Cardiac muscle cell (in vitro differentiated cells and primary cell): Measurements from ENCODE around the gene PCGF2. TPM values are rescaled to one million over a fixed set of nuclear protein-coding genes. Genes with fewer than 3 reads are reported as not detected.

Experiments
- DNase-seq, 2 donors: peaks; one replicate each; pipeline versions ENCODE4 v3.0.0 to v3.0.0-alpha.2; 2010 to 2017; ENCODE audit warnings: low read depth in 1 of 2, low spot score in 1 of 2
- H3K27ac ChIP-seq: fragments of 200-600 bp; sonication (generic); 2 replicates; pipeline ENCODE4 v1.5.1; 2016
- H3K27me3 ChIP-seq: fragments of 200-600 bp; sonication (generic); 2 replicates; pipeline ENCODE4 v1.6.0; 2016; ENCODE audit warnings: control low read depth
- H3K36me3 ChIP-seq: fragments of 200-600 bp; sonication (generic); 2 replicates; pipeline ENCODE4 v1.5.1; 2016; ENCODE audit warnings: control low read depth
- H3K4me1 ChIP-seq: fragments of 200-600 bp; sonication (generic); 2 replicates; pipeline ENCODE4 v1.8.1; 2017; ENCODE audit warnings: low read depth, mild to moderate bottlenecking, mixed run types
- H3K4me3 ChIP-seq: fragments of 200-600 bp; sonication (generic); 2 replicates; pipeline ENCODE4 v1.5.1; 2016; ENCODE audit warnings: mild to moderate bottlenecking
- H3K9me3 ChIP-seq: fragments of 200-600 bp; sonication (generic); 2 replicates; pipeline ENCODE4 v1.5.1; 2017; ENCODE audit warnings: low read depth, mild to moderate bottlenecking, control low read depth
- polyA plus RNA-seq: library from polyadenylated mRNA; unstranded; fragments of >200 nt; fragmentation: Nextera tagmentation; extraction: Ambion mirVana; gene quantifications from 2 replicates; pipeline ENCODE4 v1.2.1, GENCODE V29; 2016
- total RNA-seq: library from RNA; depleted of rRNA; stranded (reverse); fragments of >200 nt; gene quantifications from 2 replicates; pipeline ENCODE4 v1.2.3, GENCODE V29; 2016
- TF ChIP-seq, protein P1 (sequence below): IDR thresholded peaks from 2 replicates; pipeline ENCODE4 v1.5.1; 2012; ENCODE audit warnings: low read depth, mild to moderate bottlenecking, low read length

The PCGF2 gene
- total and polyA plus RNA-seq, 2 experiments from 2014 or later = 12.2 to 21.7 TPM

DNA sequence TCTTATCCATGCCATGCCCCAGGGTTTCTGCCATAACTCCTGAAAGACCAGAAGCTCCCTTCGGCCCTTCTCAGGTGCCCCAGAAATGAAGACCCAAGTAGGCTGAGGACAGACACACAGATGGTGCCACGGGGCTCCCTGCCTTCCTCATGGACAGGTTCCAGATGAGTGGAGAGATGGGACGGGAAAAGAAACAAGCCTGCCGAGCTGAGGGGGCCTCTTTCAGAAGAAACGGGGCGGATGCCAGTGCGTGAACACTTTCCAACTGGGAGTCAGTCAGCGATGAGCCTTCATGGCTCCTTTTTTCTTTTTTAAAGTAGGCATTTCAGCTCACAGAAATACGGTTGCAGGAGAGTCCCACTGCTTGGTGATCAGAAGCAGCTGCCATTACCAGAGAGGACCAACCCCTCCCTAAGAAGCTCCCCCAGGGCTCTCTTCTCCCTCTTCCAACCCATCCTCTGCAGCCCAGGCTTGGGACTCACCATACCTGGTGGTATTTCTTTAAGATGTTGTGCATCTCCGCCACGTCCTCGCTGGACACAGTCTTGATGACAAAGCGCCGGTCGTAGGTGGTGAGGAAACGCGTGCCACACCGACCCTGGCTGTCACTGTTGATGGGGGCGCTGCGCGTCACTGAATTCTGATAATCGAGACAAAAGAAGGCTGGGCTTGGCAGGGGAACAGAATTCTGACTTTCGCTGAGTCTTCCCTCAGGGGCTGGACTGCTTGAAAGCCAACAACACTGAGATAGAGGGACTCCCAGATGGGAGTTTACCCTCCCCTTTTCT, 32.0 kb upstream of the PCGF2 start:
- Histone ChIP-seq H3K9me3 (no peaks in the 10 kb centered on the region), H3K27me3 (no peaks in the 10 kb centered on the region), H3K4me1 (no peaks in the 10 kb centered on the region), H3K4me3 (no peak overlapping the region), H3K36me3 (peaks cover 76% of the 10 kb centered on the region), H3K27ac (no peak overlapping the region)
- TF ChIP-seq, protein P1, sequence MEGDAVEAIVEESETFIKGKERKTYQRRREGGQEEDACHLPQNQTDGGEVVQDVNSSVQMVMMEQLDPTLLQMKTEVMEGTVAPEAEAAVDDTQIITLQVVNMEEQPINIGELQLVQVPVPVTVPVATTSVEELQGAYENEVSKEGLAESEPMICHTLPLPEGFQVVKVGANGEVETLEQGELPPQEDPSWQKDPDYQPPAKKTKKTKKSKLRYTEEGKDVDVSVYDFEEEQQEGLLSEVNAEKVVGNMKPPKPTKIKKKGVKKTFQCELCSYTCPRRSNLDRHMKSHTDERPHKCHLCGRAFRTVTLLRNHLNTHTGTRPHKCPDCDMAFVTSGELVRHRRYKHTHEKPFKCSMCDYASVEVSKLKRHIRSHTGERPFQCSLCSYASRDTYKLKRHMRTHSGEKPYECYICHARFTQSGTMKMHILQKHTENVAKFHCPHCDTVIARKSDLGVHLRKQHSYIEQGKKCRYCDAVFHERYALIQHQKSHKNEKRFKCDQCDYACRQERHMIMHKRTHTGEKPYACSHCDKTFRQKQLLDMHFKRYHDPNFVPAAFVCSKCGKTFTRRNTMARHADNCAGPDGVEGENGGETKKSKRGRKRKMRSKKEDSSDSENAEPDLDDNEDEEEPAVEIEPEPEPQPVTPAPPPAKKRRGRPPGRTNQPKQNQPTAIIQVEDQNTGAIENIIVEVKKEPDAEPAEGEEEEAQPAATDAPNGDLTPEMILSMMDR = no peak
- no peak for DNase-seq

DNA sequence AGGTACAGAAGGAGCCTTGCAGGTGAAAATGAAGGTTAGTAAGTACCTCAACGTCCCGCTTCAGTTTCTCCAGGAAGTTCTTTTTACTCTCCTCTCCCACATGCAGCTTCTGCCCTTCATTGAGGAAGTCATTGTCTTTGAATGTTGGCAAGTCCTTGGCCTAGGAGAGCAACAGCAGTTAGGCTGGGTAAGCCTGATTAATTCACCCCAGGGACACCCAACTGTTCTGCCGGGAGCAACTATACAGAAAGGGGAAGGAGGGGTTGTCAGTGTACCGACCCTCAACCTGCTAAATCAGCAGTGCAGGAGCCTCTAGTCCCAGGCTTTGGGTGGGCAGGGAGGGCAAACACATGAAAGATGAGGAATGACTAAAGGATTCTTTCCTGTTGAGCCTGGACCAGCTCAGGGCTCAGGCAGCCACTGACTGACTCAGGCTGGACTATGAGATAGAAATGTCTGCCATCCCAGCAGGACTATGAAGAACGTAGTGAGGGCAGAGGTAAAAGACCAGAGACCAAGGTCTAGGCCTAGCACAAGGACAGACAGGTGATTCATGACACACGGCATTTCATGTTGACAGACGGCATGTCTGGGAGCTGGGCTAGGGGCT, 29.6 kb upstream of the PCGF2 start:
- DNase-seq = no peak
- H3K36me3 ChIP-seq = peaks cover 78% of the 10 kb centered on the region
- no peak overlapping the region for H3K27ac ChIP-seq
- H3K9me3 ChIP-seq = no peaks in the 10 kb centered on the region
- H3K4me1 ChIP-seq = no peaks in the 10 kb centered on the region
- no peak overlapping the region for H3K4me3 ChIP-seq
- TF ChIP-seq, protein P1 = no peak
- no peaks in the 10 kb centered on the region for H3K27me3 ChIP-seq

DNA sequence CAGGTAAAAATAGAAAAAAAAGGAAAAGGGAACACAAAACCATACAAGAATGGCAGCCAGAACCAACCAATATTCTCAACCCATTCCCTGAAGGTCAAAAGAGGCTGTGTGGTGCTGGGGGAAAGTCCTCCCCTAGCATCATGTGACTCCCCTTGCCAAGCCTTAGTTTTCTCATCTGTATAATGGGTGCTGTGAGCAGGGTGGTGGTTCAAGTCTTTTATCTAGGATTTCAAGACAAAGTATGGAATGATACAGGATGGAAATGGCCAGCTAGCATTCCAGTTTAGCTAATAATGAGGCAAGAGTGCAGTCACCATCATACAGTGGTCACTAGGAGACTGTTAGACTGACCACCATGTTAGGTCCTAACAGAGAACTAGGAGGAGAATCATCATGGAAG, 25.1 kb upstream of the PCGF2 start:
- TF ChIP-seq, protein P1 = no peak
- H3K27ac ChIP-seq = no peak overlapping the region
- no peaks in the 10 kb centered on the region for H3K9me3 ChIP-seq
- H3K27me3 ChIP-seq = no peaks in the 10 kb centered on the region
- DNase-seq = no peak
- no peaks in the 10 kb centered on the region for H3K4me1 ChIP-seq
- no peak overlapping the region for H3K4me3 ChIP-seq
- peaks cover 72% of the 10 kb centered on the region for H3K36me3 ChIP-seq

DNA sequence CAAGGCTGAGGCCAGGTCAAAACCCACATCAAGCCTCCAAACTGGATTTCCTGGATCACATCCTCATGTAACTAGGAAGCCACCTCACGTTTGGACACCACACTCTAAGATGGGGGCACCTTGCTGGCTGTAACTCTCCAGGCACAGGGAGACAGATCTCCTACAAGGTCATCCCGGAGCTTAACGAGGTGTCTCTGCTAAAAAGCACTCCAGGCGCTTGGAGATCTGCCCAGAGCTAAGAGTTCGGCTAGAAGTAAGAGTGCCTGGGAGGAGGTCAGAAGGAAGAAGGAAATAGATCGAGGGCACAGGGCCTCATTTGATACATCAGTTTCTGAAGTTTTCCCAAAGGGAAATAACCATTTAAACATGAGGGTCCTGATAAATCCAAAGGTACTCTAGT, 20.3 kb upstream of the PCGF2 start:
- H3K36me3 ChIP-seq = peaks cover 57% of the 10 kb centered on the region
- H3K4me1 ChIP-seq = no peaks in the 10 kb centered on the region
- H3K27me3 ChIP-seq = no peaks in the 10 kb centered on the region
- no peak overlapping the region for H3K4me3 ChIP-seq
- TF ChIP-seq, protein P1 = no peak
- no peaks in the 10 kb centered on the region for H3K9me3 ChIP-seq
- H3K27ac ChIP-seq = peak overlapping the region; percentile 40
- no peak for DNase-seq

DNA sequence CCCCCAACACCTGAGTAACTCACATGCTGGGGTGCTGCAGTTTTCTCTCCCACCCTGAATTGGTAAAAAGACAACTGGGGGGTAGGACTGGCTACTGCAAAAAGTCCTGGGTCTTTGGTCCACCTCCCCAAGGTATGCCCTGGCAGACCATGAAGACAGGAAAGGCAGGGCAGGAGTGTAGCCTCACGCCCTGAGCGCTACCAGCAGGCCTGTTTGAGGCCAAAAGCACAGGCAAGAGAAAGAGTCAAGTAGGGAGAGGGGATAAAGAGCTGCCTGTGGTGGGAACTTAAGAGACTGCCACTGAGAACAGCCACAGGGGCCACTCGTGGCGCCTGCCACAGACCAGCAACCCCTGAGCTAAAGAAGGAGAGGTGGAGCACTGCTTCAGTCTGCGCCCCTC, 18.2 kb upstream of the PCGF2 start:
- Histone ChIP-seq H3K36me3 (peaks cover 50% of the 10 kb centered on the region), H3K9me3 (no peaks in the 10 kb centered on the region), H3K4me3 (no peak overlapping the region), H3K27ac (no peak overlapping the region), H3K4me1 (no peaks in the 10 kb centered on the region), H3K27me3 (no peaks in the 10 kb centered on the region)
- TF ChIP-seq, protein P1 = no peak
- DNase-seq = no peak
